ENCODE results near the gene GSE1.

GSE1 gene

GRCh38 chr16:85574672-85575475 is 38.2 kb upstream of the GSE1 start:
- no peak for DNase-seq

- DNase-seq = no peak
Observed at GRCh38 chr16:85575920-85576319, 37.2 kb upstream of the GSE1 start.

GRCh38 chr16:85576944-85577343 is 36.2 kb upstream of the GSE1 start:
- no peak for DNase-seq

- no peak for DNase-seq
Observed at GRCh38 chr16:85577899-85578598, 35.1 kb upstream of the GSE1 start.

- DNase-seq = no peak
Observed at GRCh38 chr16:85578599-85578948, 34.5 kb upstream of the GSE1 start.

- DNase-seq = no peak
Observed at GRCh38 chr16:85579191-85579590, 33.9 kb upstream of the GSE1 start.

GRCh38 chr16:85579923-85580580 is 33.1 kb upstream of the GSE1 start:
- DNase-seq = no peak

GRCh38 chr16:85580684-85581083 is 32.4 kb upstream of the GSE1 start:
- no peak for DNase-seq

GRCh38 chr16:85582229-85582991 is 30.7 kb upstream of the GSE1 start:
- DNase-seq = no peak

GRCh38 chr16:85583491-85584181 is 29.5 kb upstream of the GSE1 start:
- DNase-seq = no peak

GRCh38 chr16:85584267-85584666 is 28.9 kb upstream of the GSE1 start:
- DNase-seq = no peak

- DNase-seq = no peak
Observed at GRCh38 chr16:85584819-85585282, 28.3 kb upstream of the GSE1 start.

- no peak for DNase-seq
Observed at GRCh38 chr16:85585711-85586110, 27.4 kb upstream of the GSE1 start.

GRCh38 chr16:85586380-85587104 is 26.6 kb upstream of the GSE1 start:
- no peak for DNase-seq

- no peak for DNase-seq
Observed at GRCh38 chr16:85587762-85588556, 25.2 kb upstream of the GSE1 start.

- DNase-seq = no peak
Observed at GRCh38 chr16:85588562-85589503, 24.3 kb upstream of the GSE1 start.

GRCh38 chr16:85589688-85590505 is 23.2 kb upstream of the GSE1 start:
- DNase-seq = no peak

GRCh38 chr16:85590506-85590832 is 22.7 kb upstream of the GSE1 start:
- no peak for DNase-seq

- no peak for DNase-seq
Observed at GRCh38 chr16:85591381-85591780, 21.7 kb upstream of the GSE1 start.

Measured in GOT3 (cell line).